OCI-LY1 (cell line): ENCODE measurements around the gene PCDHGA6.

ENCODE experiments used
- CTCF ChIP-seq: fragments of 200-600 bp; sonication (generic), shearing (Covaris generic); IDR thresholded peaks from 2 replicates; pipeline ENCODE4 v1.5.1; 2017; ENCODE audit warnings: mild to moderate bottlenecking, antibody characterized with exemption, low read length, moderate library complexity, mixed read lengths
- EZH2 ChIP-seq: fragments of 200-600 bp; sonication (generic), shearing (Covaris generic); IDR thresholded peaks from 2 replicates; pipeline ENCODE4 v1.8.0; 2017; ENCODE audit warnings: borderline replicate concordance, mixed run types, mild to moderate bottlenecking, antibody characterized with exemption, low read length, moderate library complexity, mixed read lengths

- TF ChIP-seq CTCF (no peak), EZH2 (no peak)
Measured at GRCh38 chr5:141398608-141399007, 24.9 kb downstream of the PCDHGA6 start.
